Measurements from ENCODE around the gene ILRUN.

GRCh38 chr6:34658605-34659265 is 37.8 kb downstream of the ILRUN start:
- TF ChIP-seq EZH2 (IDR thresholded peaks at IDR 0.05; ENCODE audit: insufficient read depth, poor library complexity, severe bottlenecking), result no peak
- TF ChIP-seq EZH2phosphoT487 (IDR thresholded peaks at IDR 0.05; ENCODE audit: insufficient read depth, low read depth), result no peak

All from GM23248 (cell line).